Measurements from ENCODE around the gene TNFSF12. TPM values are rescaled to one million over a fixed set of nuclear protein-coding genes. Genes with fewer than 3 reads are reported as not detected.

Gene TNFSF12
- total RNA-seq (2014; rRNA removed; shearing (Covaris generic)), result not detected in 2 replicates
- total RNA-seq (2022), result not detected in 2 replicates
- not detected for Bru-seq, nascent RNA
- BruChase-seq, experiment 1, labeled RNA remaining after a 6-hour chase, result not detected
- BruChase-seq, experiment 2, labeled RNA remaining after a 2-hour chase, result not detected
- long read RNA-seq, result 0 reads

GRCh38 chr17:7548585-7549400 is at the start of gene TNFSF12:
Gene TNFSF12, plus strand, starts transcription at chr17:7549058. Its CDS starts 96 bp downstream, at chr17:7549154.
- H3K27ac ChIP-seq (ENCODE audit: low read depth, low read length, poor library complexity, severe bottlenecking), result no peak within 1 kb of the TSS

DNA sequence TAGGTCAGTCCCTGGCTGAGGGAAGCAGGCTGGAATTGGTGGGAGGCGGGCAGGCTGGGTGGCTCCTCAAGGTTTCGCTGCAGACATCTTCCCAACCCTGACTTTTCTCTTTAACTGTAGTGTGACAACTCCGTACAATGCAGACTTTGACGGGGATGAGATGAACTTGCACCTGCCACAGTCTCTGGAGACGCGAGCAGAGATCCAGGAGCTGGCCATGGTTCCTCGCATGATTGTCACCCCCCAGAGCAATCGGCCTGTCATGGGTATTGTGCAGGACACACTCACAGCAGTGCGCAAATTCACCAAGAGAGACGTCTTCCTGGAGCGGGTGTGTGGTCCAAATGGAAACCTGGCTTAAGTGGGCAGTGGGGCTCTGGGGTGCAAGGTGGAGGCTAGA is 49.7 kb upstream of the TNFSF12 start:
- no TSS peak for BruUV-seq (replicated peaks)
- intact Hi-C loops (cut with micrococcal nuclease; ENCODE audit: unreplicated experiment), result no loop called here
- H3K4me2 ChIP-seq (ENCODE audit: low read length), result no peak overlapping the region
- H3K9me2 ChIP-seq (ENCODE audit: insufficient read depth, low read length), result no peaks in the 10 kb centered on the region
- no peak for TF ChIP-seq EZH2phosphoT487 (IDR thresholded peaks at IDR 0.05; ENCODE audit: borderline replicate concordance, low read depth, low read length)
- TF ChIP-seq, protein P1, sequence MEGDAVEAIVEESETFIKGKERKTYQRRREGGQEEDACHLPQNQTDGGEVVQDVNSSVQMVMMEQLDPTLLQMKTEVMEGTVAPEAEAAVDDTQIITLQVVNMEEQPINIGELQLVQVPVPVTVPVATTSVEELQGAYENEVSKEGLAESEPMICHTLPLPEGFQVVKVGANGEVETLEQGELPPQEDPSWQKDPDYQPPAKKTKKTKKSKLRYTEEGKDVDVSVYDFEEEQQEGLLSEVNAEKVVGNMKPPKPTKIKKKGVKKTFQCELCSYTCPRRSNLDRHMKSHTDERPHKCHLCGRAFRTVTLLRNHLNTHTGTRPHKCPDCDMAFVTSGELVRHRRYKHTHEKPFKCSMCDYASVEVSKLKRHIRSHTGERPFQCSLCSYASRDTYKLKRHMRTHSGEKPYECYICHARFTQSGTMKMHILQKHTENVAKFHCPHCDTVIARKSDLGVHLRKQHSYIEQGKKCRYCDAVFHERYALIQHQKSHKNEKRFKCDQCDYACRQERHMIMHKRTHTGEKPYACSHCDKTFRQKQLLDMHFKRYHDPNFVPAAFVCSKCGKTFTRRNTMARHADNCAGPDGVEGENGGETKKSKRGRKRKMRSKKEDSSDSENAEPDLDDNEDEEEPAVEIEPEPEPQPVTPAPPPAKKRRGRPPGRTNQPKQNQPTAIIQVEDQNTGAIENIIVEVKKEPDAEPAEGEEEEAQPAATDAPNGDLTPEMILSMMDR (conservative IDR thresholded peaks at IDR 0.05; ENCODE audit: low read length), result no peak
- H2AFZ ChIP-seq (ENCODE audit: low read length), result no peak overlapping the region
- no peaks in the 10 kb centered on the region for H3K9me3 ChIP-seq (ENCODE audit: low read length)
- H3K4me3 ChIP-seq (ENCODE audit: low read depth, low read length, poor library complexity, severe bottlenecking), result no peak overlapping the region
- no peaks in the 10 kb centered on the region for H4K20me1 ChIP-seq (ENCODE audit: insufficient read depth, low read length)
- H3K79me2 ChIP-seq (ENCODE audit: insufficient read depth, low read depth, low read length), result peaks cover 20% of the 10 kb centered on the region
- no peak overlapping the region for H3K27ac ChIP-seq (ENCODE audit: low read depth, low read length, poor library complexity, severe bottlenecking)
- H3K4me1 ChIP-seq (ENCODE audit: insufficient read depth, low read length, poor library complexity, severe bottlenecking), result no peaks in the 10 kb centered on the region
- CTCF ChIA-PET (ENCODE audit: unreplicated experiment), result no interaction called here
- DNase-seq (ENCODE audit: low spot score), result no peak
- POLR2A ChIA-PET, result no interaction called here
- peaks cover 96% of the 10 kb centered on the region for H3K36me3 ChIP-seq (ENCODE audit: insufficient read depth, low read length)

More at GRCh38 chr17:7548585-7549400, at the start of gene TNFSF12:
- no peaks in the 10 kb centered on the region for H3K9me2 ChIP-seq (ENCODE audit: insufficient read depth, low read length)
- H3K4me3 ChIP-seq (ENCODE audit: low read depth, low read length, poor library complexity, severe bottlenecking), result no peak within 1 kb of the TSS
- H3K4me2 ChIP-seq (ENCODE audit: low read length), result no peak within 1 kb of the TSS
- no peaks in the 10 kb centered on the region for H3K36me3 ChIP-seq (ENCODE audit: insufficient read depth, low read length)
- POLR2A ChIA-PET, result interaction anchor here (2.0 kb wide), 1 partner anchor 12 kb away, joined by 9 read pairs; no protein-coding TSS in a partner anchor
- CTCF ChIA-PET (ENCODE audit: unreplicated experiment), result no interaction called here
- H4K20me1 ChIP-seq (ENCODE audit: insufficient read depth, low read length), result no peaks in the 10 kb centered on the region
- no TSS peak for BruUV-seq (replicated peaks)
- TF ChIP-seq, protein P1 (conservative IDR thresholded peaks at IDR 0.05; ENCODE audit: low read length), result no peak
- no peak for TF ChIP-seq EZH2phosphoT487 (IDR thresholded peaks at IDR 0.05; ENCODE audit: borderline replicate concordance, low read depth, low read length)
- no peak for DNase-seq (ENCODE audit: low spot score)
- no peaks in the 10 kb centered on the region for H3K9me3 ChIP-seq (ENCODE audit: low read length)
- intact Hi-C loops (cut with micrococcal nuclease; ENCODE audit: unreplicated experiment), result no loop called here
- peaks cover 14% of the 10 kb centered on the region for H3K4me1 ChIP-seq (ENCODE audit: insufficient read depth, low read length, poor library complexity, severe bottlenecking)
- H3K79me2 ChIP-seq (ENCODE audit: insufficient read depth, low read depth, low read length), result no peaks in the 10 kb centered on the region
- no peak within 1 kb of the TSS for H2AFZ ChIP-seq (ENCODE audit: low read length)

GRCh38 chr17:7501729-7502128 is 47.1 kb upstream of the TNFSF12 start:
- intact Hi-C loops (cut with micrococcal nuclease; ENCODE audit: unreplicated experiment), result no loop called here
- Histone ChIP-seq H3K4me1 (ENCODE audit: insufficient read depth, low read length, poor library complexity, severe bottlenecking) (no peaks in the 10 kb centered on the region), H4K20me1 (ENCODE audit: insufficient read depth, low read length) (no peaks in the 10 kb centered on the region), H3K4me2 (ENCODE audit: low read length) (no peak overlapping the region), H3K9me2 (ENCODE audit: insufficient read depth, low read length) (no peaks in the 10 kb centered on the region), H2AFZ (ENCODE audit: low read length) (no peak overlapping the region), H3K36me3 (ENCODE audit: insufficient read depth, low read length) (peaks cover 95% of the 10 kb centered on the region), H3K9me3 (ENCODE audit: low read length) (no peaks in the 10 kb centered on the region), H3K4me3 (ENCODE audit: low read depth, low read length, poor library complexity, severe bottlenecking) (no peak overlapping the region), H3K27ac (ENCODE audit: low read depth, low read length, poor library complexity, severe bottlenecking) (no peak overlapping the region), H3K79me2 (ENCODE audit: insufficient read depth, low read depth, low read length) (no peaks in the 10 kb centered on the region)
- ChIA-PET POLR2A (no interaction called here), CTCF (ENCODE audit: unreplicated experiment) (no interaction called here)
- no peak for TF ChIP-seq EZH2phosphoT487 (IDR thresholded peaks at IDR 0.05; ENCODE audit: borderline replicate concordance, low read depth, low read length)
- TF ChIP-seq, protein P1 (conservative IDR thresholded peaks at IDR 0.05; ENCODE audit: low read length), result no peak
- BruUV-seq (replicated peaks), result no TSS peak
- no peak for DNase-seq (ENCODE audit: low spot score)
